Neural cell (in vitro differentiated cells): Measurements from ENCODE around the gene TUBAL3. TPM values are rescaled to one million over a fixed set of nuclear protein-coding genes. Genes with fewer than 3 reads are reported as not detected.

ENCODE experiments used
- H2AFZ ChIP-seq: fragments of 200-600, 300-800 bp; sonication (generic), shearing (Covaris generic); 2 replicates; pipeline ENCODE4 v1.6.0; 2014; ENCODE audit warnings: low read depth, mild to moderate bottlenecking, antibody characterized with exemption, low read length, moderate library complexity
- H3F3A ChIP-seq: fragments of 200-600 bp; shearing (Covaris generic); 2 replicates; pipeline ENCODE4 v1.6.1; 2016; ENCODE audit warnings: mild to moderate bottlenecking, moderate library complexity, mixed read lengths, antibody characterized with exemption, low read length; ENCODE audit not compliant: insufficient read depth, poor library complexity, severe bottlenecking
- H3K27ac ChIP-seq: fragments of 200-600, 300-800 bp; sonication (generic), shearing (Covaris generic); 2 replicates; pipeline ENCODE4 v1.5.1; 2014; ENCODE audit warnings: mild to moderate bottlenecking, low read length, moderate library complexity
- H3K27me3 ChIP-seq: fragments of 300-800, 200-600 bp; sonication (generic), shearing (Covaris generic); 2 replicates; pipeline ENCODE4 v1.6.0; 2014; ENCODE audit warnings: mild to moderate bottlenecking, low read depth, low read length, moderate library complexity; ENCODE audit not compliant: insufficient read depth
- H3K36me3 ChIP-seq: fragments of 300-800, 200-600 bp; sonication (generic), shearing (Covaris generic); 2 replicates; pipeline ENCODE4 v1.5.1; 2014; ENCODE audit warnings: mild to moderate bottlenecking, antibody characterized with exemption, low read length, moderate library complexity; ENCODE audit not compliant: insufficient read depth
- H3K4me2 ChIP-seq: fragments of 300-800, 200-600 bp; sonication (generic), shearing (Covaris generic); 2 replicates; pipeline ENCODE4 v1.6.0; 2014; ENCODE audit warnings: mild to moderate bottlenecking, low read length
- H3K4me3 ChIP-seq: fragments of 300-800, 200-600 bp; sonication (generic), shearing (Covaris generic); 2 replicates; pipeline ENCODE4 v1.5.1; 2014; ENCODE audit warnings: mild to moderate bottlenecking, low read length, moderate library complexity
- H3K79me2 ChIP-seq: fragments of 200-600 bp; shearing (Covaris generic); replicated peaks from 2 replicates; pipeline ENCODE4 v1.6.0; 2014; ENCODE audit warnings: mild to moderate bottlenecking, low read length, moderate library complexity; ENCODE audit not compliant: insufficient read depth
- H3K9ac ChIP-seq: fragments of 300-800, 200-600 bp; sonication (generic), shearing (Covaris generic); 2 replicates; pipeline ENCODE4 v1.6.1; 2016; ENCODE audit warnings: mild to moderate bottlenecking, low read length, mixed read lengths
- H3K9me2 ChIP-seq: fragments of 200-600 bp; shearing (Covaris generic); 2 replicates; pipeline ENCODE4 v1.6.1; 2016; ENCODE audit warnings: mild to moderate bottlenecking, low read length, mixed read lengths; ENCODE audit not compliant: insufficient read depth
- H3K9me3 ChIP-seq: fragments of 200-600, 300-800 bp; sonication (generic), shearing (Covaris generic); 2 replicates; pipeline ENCODE4 v1.6.1; 2016; ENCODE audit warnings: mild to moderate bottlenecking, mixed run types, low read length, moderate library complexity, mixed read lengths
- H4K20me1 ChIP-seq: fragments of 200-600 bp; shearing (Covaris generic); 2 replicates; pipeline ENCODE4 v1.6.1; 2016; ENCODE audit warnings: mild to moderate bottlenecking, mixed run types; ENCODE audit not compliant: insufficient read depth
- CTCF ChIP-seq: fragments of 450-650 bp; IDR thresholded peaks from 2 replicates; pipeline ENCODE4 v1.5.1; 2014; ENCODE audit warnings: antibody characterized with exemption, mild to moderate bottlenecking, moderate library complexity; ENCODE audit not compliant: poor library complexity, severe bottlenecking
- EP300 ChIP-seq: fragments of 450-650 bp; conservative IDR thresholded peaks from 2 replicates; pipeline ENCODE4 v1.6.1; 2014; ENCODE audit warnings: antibody characterized with exemption, mild to moderate bottlenecking, moderate library complexity; ENCODE audit not compliant: poor library complexity, severe bottlenecking
- EZH2 ChIP-seq: fragments of 200-600, 300-800 bp; shearing (Covaris generic), sonication (generic); IDR thresholded peaks from 2 replicates; pipeline ENCODE4 v1.6.1; 2014; ENCODE audit warnings: antibody characterized with exemption, low read length, borderline replicate concordance, mild to moderate bottlenecking; ENCODE audit not compliant: insufficient read depth, poor library complexity, severe bottlenecking
- MXI1 ChIP-seq: fragments of 450-650 bp; conservative IDR thresholded peaks from 2 replicates; pipeline ENCODE4 v1.6.1; 2014; ENCODE audit warnings: antibody characterized with exemption, mild to moderate bottlenecking; ENCODE audit not compliant: poor library complexity, severe bottlenecking
- POLR2AphosphoS5 ChIP-seq: IDR thresholded peaks from 2 replicates; pipeline ENCODE4 v1.6.1; 2012
- RAD21 ChIP-seq: fragments of 450-650 bp; conservative IDR thresholded peaks from 2 replicates; pipeline ENCODE4 v1.6.1; 2014; ENCODE audit warnings: antibody characterized with exemption, mild to moderate bottlenecking, moderate library complexity
- REST ChIP-seq: IDR thresholded peaks from 2 replicates; pipeline ENCODE4 v1.6.1; 2012; ENCODE audit warnings: borderline replicate concordance
- SMC3 ChIP-seq: fragments of 450-650 bp; conservative IDR thresholded peaks from 2 replicates; pipeline ENCODE4 v1.6.1; 2014; ENCODE audit warnings: antibody characterized with exemption, mild to moderate bottlenecking, moderate library complexity; ENCODE audit not compliant: poor library complexity
- TAF1 ChIP-seq: IDR thresholded peaks from 2 replicates; pipeline ENCODE4 v1.6.1; 2012; ENCODE audit warnings: low read depth
- polyA plus RNA-seq: library from polyadenylated mRNA; depleted of rRNA; stranded (reverse); fragments of >200 nt; gene quantifications from 2 replicates; pipeline ENCODE4 v1.2.3, GENCODE V29; 2014

Gene TUBAL3
- polyA plus RNA-seq, 1 donor from 2014 or later: not detected

GRCh38 chr10:5428133-5428532 lies 23.5 kb upstream of the TUBAL3 start:
- H3K36me3 ChIP-seq: no peaks in the 10 kb centered on the region
- no peaks in the 10 kb centered on the region for H3K9me2 ChIP-seq
- no peak overlapping the region for H3K4me2 ChIP-seq
- peaks cover 3% of the 10 kb centered on the region for H3K79me2 ChIP-seq
- no peaks in the 10 kb centered on the region for H3F3A ChIP-seq
- no peak overlapping the region for H3K4me3 ChIP-seq
- TF ChIP-seq EZH2 (no peak), REST (no peak), SMC3 (no peak), RAD21 (no peak), TAF1 (no peak), CTCF (no peak), EP300 (no peak), MXI1 (no peak), POLR2AphosphoS5 (no peak)
- H2AFZ ChIP-seq: no peak overlapping the region
- H4K20me1 ChIP-seq: no peaks in the 10 kb centered on the region
- no peak overlapping the region for H3K9ac ChIP-seq
- H3K27me3 ChIP-seq: no peaks in the 10 kb centered on the region
- H3K9me3 ChIP-seq: no peaks in the 10 kb centered on the region
- H3K27ac ChIP-seq: no peak overlapping the region

GRCh38 chr10:5424751-5425150 lies 20.1 kb upstream of the TUBAL3 start:
- Histone ChIP-seq H3K36me3 (no peaks in the 10 kb centered on the region), H3F3A (no peaks in the 10 kb centered on the region), H3K9ac (no peak overlapping the region), H3K27me3 (no peaks in the 10 kb centered on the region), H2AFZ (no peak overlapping the region), H4K20me1 (no peaks in the 10 kb centered on the region), H3K9me2 (no peaks in the 10 kb centered on the region), H3K4me2 (no peak overlapping the region), H3K79me2 (peaks cover 13% of the 10 kb centered on the region), H3K27ac (peak overlapping the region; percentile 11), H3K9me3 (no peaks in the 10 kb centered on the region), H3K4me3 (no peak overlapping the region)
- TF ChIP-seq EP300: no peak
- no peak for TF ChIP-seq TAF1
- TF ChIP-seq EZH2: no peak
- TF ChIP-seq RAD21: no peak
- TF ChIP-seq MXI1: no peak
- no peak for TF ChIP-seq REST
- no peak for TF ChIP-seq SMC3
- TF ChIP-seq CTCF: no peak
- no peak for TF ChIP-seq POLR2AphosphoS5
